Small intestine (tissue), 7 donors: ENCODE results near the gene PHACTR3. TPM values are rescaled to one million over a fixed set of nuclear protein-coding genes. Genes with fewer than 3 reads are reported as not detected.

Experiments
- DNase-seq, 2 donors: peaks; one replicate each; pipeline versions ENCODE4 v3.0.0 to v3.0.0-alpha.2; 2013
- FAIRE-seq: peaks from 2 replicates; lab custom pipeline; 2012; peaks lifted over from hg19 to GRCh38; lab: Jason Lieb, UNC
- H3K27ac ChIP-seq, 3 donors: one replicate each; pipeline ENCODE4 v1.5.1; 2013; ENCODE audit warnings: low read length in 2 of 3, mild to moderate bottlenecking in 2 of 3, control low read depth in 1 of 3, inconsistent platforms in 1 of 3, low read depth in 1 of 3, moderate library complexity in 1 of 3
- H3K27me3 ChIP-seq, 3 donors: one replicate each; pipeline ENCODE4 v1.6.1; 2013; ENCODE audit warnings: low read length in 3 of 3, inconsistent platforms in 1 of 3; ENCODE audit not compliant: control insufficient read depth in 3 of 3, insufficient read depth in 3 of 3
- H3K36me3 ChIP-seq, 3 donors: one replicate each; pipeline ENCODE4 v1.6.1; 2013; ENCODE audit warnings: low read length in 3 of 3, inconsistent platforms in 1 of 3, low read depth in 1 of 3, mild to moderate bottlenecking in 1 of 3, moderate library complexity in 1 of 3; ENCODE audit not compliant: control insufficient read depth in 3 of 3, insufficient read depth in 2 of 3
- H3K4me1 ChIP-seq, 3 donors: one replicate each; pipeline ENCODE4 v1.6.1; 2013; ENCODE audit warnings: low read length in 2 of 3, inconsistent platforms in 1 of 3, low read depth in 1 of 3, mild to moderate bottlenecking in 1 of 3, moderate library complexity in 1 of 3; ENCODE audit not compliant: control insufficient read depth in 3 of 3, insufficient read depth in 2 of 3
- H3K4me3 ChIP-seq, 3 donors: one replicate each; pipeline ENCODE4 v1.5.1; 2013; ENCODE audit warnings: low read length in 3 of 3, control low read depth in 1 of 3, inconsistent platforms in 1 of 3, low read depth in 1 of 3, mild to moderate bottlenecking in 1 of 3, moderate library complexity in 1 of 3
- H3K9me3 ChIP-seq, 2 donors: one replicate each; pipeline ENCODE4 v1.6.1; 2013; ENCODE audit warnings: low read depth in 1 of 2, low read length in 1 of 2; ENCODE audit not compliant: control insufficient read depth in 2 of 2, insufficient read depth in 1 of 2
- WGBS, 3 donors: extraction: QIAGEN DNeasy Blood & Tissue Kit; methylation state at CpG; one replicate each; pipeline ENCODE4 v1.1.7; 2013; 5-methylcytosine and 5-hydroxymethylcytosine counted together
- polyA plus RNA-seq, 4 donors: library from polyadenylated mRNA; stranded (reverse) in 3 of 4; unstranded in 1 of 4; fragments of 200-250 nt in 3 of 4; fragments of 120-200 nt in 1 of 4; gene quantifications; one replicate each; pipeline versions ENCODE4 v1.2.1 to v1.2.3, GENCODE V29; 2013
- donor health status: healthy with polysubstance abuse.
- donor health status: control.
- donor health status: control.
- donor health status: Bipolar disorder and iron deficiency.
- donor health status: healthy.

PHACTR3 gene
- polyA plus RNA-seq, 4 donors: 1.9 to 7.1 (median 4.9) TPM

DNA sequence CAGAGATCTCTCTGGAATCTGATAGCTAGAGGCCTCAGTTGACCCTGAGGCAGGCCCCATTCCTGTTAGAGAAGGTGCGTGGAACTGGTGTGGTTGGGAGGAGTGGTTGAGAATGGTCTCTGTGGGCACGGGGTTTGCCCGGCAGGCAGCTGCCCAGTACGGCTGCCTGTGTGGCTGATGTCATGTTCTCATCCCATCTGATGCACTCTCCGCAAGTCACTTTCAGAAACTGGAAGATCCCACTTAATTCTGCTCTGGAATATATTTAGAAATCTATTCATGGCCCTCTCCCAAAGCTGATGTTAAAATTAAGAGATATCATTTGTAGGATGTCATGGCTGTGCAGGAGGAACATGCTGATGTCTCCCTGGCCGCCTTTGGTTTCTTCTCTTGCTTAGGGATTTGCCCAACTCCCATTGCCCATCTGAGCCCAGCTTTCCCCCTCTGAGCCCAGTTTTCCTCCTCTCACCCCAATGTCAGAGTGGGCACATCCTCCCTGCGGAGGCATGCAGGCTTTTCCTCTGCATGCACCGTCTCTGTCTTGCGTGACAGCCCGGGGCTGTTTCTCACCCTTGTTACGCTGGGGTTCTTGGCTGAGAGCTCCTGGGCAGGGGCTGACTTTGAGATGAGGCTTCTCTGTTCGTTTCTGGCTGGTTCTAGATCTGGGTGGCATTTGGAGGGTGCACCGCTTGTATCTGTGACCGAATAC lies 21.0 kb downstream of the PHACTR3 start:
- H3K27ac ChIP-seq: no peak overlapping the region
- no peaks in the 10 kb centered on the region for H3K4me1 ChIP-seq
- H3K36me3 ChIP-seq: no peaks in the 10 kb centered on the region
- H3K9me3 ChIP-seq: no peaks in the 10 kb centered on the region
- no peak overlapping the region for H3K4me3 ChIP-seq
- FAIRE-seq (no peak), DNase-seq (no peak)
- WGBS, 3 donors: 80 to 82% (median 81%) methylated on average over 14 of the region's 14 CpGs
- no peaks in the 10 kb centered on the region for H3K27me3 ChIP-seq

DNA sequence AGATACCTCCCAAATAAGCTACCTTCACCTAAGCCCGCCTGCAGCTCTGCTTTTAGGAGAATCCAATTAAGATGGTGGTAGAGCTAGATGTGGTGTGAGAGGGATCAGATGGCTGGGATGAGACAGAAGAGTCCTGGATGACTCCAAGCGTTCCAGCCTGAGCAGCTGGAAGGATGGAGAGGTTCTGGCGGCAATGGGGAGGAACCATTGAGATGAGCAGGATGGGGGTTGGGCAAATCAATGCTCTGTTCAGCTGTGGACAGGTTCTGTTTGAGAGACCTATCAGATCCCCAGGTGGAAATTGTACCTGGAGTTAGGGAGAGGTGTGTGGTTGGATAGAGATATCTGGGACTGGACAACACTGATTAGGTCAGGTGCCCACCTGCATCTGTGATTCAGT lies 23.0 kb downstream of the PHACTR3 start:
- H3K4me1 ChIP-seq: no peaks in the 10 kb centered on the region
- H3K27me3 ChIP-seq: no peaks in the 10 kb centered on the region
- WGBS, 3 donors: 71 to 80% (median 76%) methylated on average over 3 of the region's 3 CpGs
- H3K36me3 ChIP-seq: no peaks in the 10 kb centered on the region
- FAIRE-seq (no peak), DNase-seq (no peak)
- no peak overlapping the region for H3K4me3 ChIP-seq
- H3K27ac ChIP-seq: no peak overlapping the region
- H3K9me3 ChIP-seq: no peaks in the 10 kb centered on the region

DNA sequence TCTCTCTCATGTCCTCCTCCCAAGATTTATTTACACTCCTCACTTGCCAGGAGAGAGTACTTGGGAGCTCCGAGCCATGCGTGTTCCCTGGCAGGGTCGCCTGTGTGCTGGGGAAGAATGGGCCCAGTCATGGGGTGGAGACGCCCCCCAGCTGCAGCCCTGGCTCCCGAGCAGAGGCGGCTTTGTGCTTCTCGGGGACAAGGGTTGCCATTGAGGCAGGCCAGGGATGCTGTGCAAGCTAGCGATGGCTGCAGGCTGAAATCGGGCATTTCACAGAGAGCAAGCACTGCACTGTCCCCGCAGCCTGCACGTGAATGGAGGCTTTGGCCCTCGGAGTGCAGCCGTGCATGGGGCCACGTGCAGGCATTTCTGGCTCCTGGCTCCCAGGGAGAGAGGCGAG lies 23.8 kb downstream of the PHACTR3 start:
- no peak overlapping the region for H3K27ac ChIP-seq
- no peaks in the 10 kb centered on the region for H3K9me3 ChIP-seq
- H3K4me3 ChIP-seq: no peak overlapping the region
- 71 to 85% (median 78%) methylated on average over 15 of the region's 15 CpGs for WGBS, 3 donors
- no peak for FAIRE-seq
- H3K36me3 ChIP-seq: no peaks in the 10 kb centered on the region
- no peak for DNase-seq
- no peaks in the 10 kb centered on the region for H3K27me3 ChIP-seq
- no peaks in the 10 kb centered on the region for H3K4me1 ChIP-seq

DNA sequence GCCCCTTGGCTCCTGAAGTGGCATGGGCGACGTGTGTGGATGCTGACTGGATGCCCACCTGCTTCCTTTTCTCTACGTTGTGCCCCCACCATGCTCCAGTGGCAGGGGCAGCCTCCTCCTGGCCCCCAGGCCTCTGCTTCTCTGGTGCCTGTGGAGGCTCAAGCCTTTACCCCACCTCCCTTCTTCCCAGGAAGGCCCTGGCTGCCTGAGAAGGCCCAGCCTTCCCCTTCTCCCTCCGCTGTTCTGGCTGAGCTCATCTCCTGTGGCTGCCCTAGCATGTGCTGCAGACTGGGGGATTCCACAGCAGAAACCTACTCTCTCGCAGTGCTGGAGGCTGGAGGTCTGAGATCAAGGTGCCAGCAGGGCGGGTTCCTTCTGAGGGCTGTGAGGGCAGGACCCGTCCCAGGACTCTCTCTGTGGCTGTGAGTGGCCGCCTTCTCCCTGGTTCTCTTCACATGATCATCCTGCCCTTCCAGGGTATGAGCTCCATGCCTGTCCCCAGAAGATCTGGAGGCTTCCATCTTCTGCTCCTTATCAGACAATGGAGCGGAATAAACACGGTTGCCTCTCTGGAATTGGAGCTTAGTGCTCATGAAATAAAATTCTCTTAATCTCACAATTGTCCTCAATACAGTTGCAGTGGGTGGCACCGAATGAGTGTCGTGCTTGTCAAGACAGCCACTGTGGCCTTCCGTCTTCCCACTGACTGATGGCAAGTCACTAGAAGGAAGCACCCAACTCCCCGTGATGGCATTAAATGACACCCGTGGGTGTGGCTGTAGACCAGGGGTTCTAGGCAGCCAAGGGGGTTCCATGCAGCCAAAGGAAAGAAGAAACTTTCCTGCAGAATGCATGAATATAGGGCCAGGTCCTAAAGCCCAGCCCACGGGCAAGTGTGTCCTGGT lies 25.1 kb downstream of the PHACTR3 start:
- no peaks in the 10 kb centered on the region for H3K27me3 ChIP-seq
- WGBS, 3 donors: 82 to 90% (median 88%) methylated on average over 15 of the region's 16 CpGs
- no peaks in the 10 kb centered on the region for H3K36me3 ChIP-seq
- DNase-seq (no peak), FAIRE-seq (no peak)
- H3K4me3 ChIP-seq: no peak overlapping the region
- H3K9me3 ChIP-seq: no peaks in the 10 kb centered on the region
- H3K27ac ChIP-seq: no peak overlapping the region
- H3K4me1 ChIP-seq: no peaks in the 10 kb centered on the region

DNA sequence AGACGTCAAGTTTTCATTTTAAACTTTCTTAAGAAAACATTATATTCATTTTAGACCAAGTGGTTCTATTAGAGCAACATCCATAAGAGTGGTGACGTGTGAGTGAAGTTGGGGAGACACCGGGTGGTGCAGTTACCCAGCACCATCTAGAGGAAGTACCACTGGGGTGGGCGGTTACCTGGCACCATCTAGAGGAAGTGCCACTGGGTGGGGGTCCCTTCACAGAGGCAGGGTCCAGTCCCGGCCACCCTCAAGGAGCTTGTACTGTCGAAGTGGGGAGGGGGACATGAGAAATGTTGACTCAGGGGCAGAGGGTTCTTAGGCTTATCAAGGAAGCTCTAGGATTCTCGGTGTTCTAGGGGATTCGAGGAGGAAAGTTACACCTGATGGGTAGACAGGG lies 26.2 kb downstream of the PHACTR3 start:
- WGBS, 3 donors: 58 to 66% (median 58%) methylated on average over 8 of the region's 8 CpGs
- H3K27me3 ChIP-seq: no peaks in the 10 kb centered on the region
- H3K9me3 ChIP-seq: no peaks in the 10 kb centered on the region
- no peak overlapping the region for H3K27ac ChIP-seq
- FAIRE-seq: no peak
- no peaks in the 10 kb centered on the region for H3K4me1 ChIP-seq
- no peaks in the 10 kb centered on the region for H3K36me3 ChIP-seq
- DNase-seq: no peak
- H3K4me3 ChIP-seq: no peak overlapping the region

DNA sequence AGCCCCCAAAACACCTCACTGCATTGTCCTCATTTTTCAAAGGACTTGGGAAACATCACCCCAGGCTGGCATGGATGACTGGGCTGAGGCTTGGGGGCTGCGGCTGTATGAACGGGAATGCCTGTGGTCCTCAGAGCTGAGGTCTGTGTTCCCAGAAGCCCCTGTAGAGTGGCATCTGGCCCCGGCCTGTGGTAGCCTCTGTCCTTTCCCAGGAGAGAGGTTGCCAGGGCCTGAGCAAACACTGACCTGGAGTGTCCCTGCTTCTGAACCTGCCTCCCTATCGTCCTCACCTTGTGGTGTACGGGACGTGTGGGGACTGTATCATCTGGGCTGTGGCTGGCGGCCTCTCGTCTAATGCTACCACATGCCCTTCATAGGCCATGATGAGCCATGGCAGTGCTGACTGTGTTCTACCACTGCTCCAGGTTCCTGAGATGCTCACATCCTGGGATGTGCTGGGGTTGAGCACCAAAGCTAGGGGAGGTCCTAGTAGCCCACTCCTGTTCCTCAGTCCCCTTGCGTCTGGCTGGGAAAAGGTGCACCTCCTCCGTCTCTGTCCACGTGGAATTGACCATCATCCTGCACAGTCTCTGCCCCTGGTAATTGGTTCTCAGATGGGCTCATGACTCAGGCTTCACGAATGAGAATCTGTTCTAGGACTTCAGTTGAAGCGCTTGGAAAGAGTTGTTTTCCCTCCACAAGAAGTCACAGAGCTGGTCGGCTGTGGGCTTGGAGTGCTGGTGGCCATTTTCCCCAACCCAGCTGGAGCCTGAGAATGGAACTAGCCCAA lies 27.6 kb downstream of the PHACTR3 start:
- H3K9me3 ChIP-seq: no peaks in the 10 kb centered on the region
- DNase-seq: no peak
- no peak for FAIRE-seq
- no peaks in the 10 kb centered on the region for H3K27me3 ChIP-seq
- no peaks in the 10 kb centered on the region for H3K4me1 ChIP-seq
- WGBS, 3 donors: 92 to 95% (median 92%) methylated on average over 14 of the region's 14 CpGs
- no peaks in the 10 kb centered on the region for H3K36me3 ChIP-seq
- no peak overlapping the region for H3K27ac ChIP-seq
- H3K4me3 ChIP-seq: no peak overlapping the region

DNA sequence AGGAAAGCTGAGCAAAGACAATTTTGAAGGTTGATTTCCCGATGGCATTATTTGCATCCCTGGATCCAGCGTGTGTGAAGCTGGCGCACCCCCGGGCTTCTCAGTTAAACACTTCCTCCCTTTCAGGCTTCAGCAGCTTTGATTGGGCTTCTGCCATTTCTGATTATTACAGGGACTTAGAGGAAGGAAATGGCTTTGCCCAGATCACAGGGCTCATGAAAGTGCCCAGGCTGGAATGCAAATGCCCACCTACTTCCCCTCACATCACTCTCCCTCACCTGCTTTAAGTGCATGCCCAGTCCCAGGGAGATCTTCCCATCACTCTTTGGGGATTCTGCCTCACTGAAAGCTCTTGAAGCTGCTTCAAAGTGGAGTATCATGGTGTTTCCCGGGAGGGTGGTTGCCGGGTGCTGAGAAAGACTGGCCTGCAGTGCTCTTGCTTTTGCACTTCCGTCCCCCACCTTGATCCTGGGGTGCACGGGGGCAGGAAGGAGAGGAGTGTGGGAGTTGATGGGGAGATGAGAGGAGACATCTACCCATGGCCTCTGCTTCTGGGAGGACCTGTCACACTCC lies 28.3 kb downstream of the PHACTR3 start:
- WGBS, 3 donors: 84 to 93% (median 85%) methylated on average over 8 of the region's 8 CpGs
- FAIRE-seq: no peak

More for the DNA sequence above, 28.3 kb downstream of the PHACTR3 start:
- H3K27me3 ChIP-seq: no peaks in the 10 kb centered on the region
- no peak overlapping the region for H3K4me3 ChIP-seq
- no peaks in the 10 kb centered on the region for H3K9me3 ChIP-seq
- H3K27ac ChIP-seq: no peak overlapping the region
- no peaks in the 10 kb centered on the region for H3K4me1 ChIP-seq
- DNase-seq: no peak
- H3K36me3 ChIP-seq: no peaks in the 10 kb centered on the region
